ENCODE measurements around the gene PGLYRP4. TPM values are rescaled to one million over a fixed set of nuclear protein-coding genes. Genes with fewer than 3 reads are reported as not detected.

The PGLYRP4 gene
- total and polyA plus RNA-seq, 2 of the 4 experiments (the other 2 are of a cell fraction) = not detected

DNA sequence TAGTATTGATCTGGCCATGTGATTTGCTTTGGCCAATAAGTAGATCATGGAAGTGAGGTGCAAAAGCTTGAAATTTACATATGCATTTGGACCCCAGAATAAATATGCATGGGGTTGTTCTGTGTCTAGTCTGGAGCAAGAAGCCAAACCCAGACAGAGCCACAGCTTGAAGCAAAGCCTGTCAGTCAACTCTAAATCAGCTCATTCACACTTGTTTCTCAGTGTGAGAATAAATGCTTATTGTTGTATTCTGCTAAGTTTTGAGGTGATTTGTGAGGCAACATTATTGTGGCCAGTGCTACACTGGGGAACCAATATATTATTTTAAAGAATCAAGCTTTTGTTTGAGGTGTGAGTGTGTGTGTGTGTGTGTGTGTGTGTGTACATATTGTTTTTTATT is 23.7 kb downstream of the PGLYRP4 start:
- Histone ChIP-seq H2BK120ac (ENCODE audit: low read depth, low read length) (no peak overlapping the region), H2BK15ac (ENCODE audit: low read depth, low read length) (no peak overlapping the region), H3K18ac (ENCODE audit: low read depth, low read length) (no peak overlapping the region), H3K27ac (ENCODE audit: insufficient read depth, low read length) (no peak overlapping the region), H3K9ac (ENCODE audit: low read depth, low read length) (no peak overlapping the region), H3K4me3 (ENCODE audit: insufficient read depth, low read depth, low read length) (no peak overlapping the region), H3K4me1 (ENCODE audit: control insufficient read depth, insufficient read depth, low read length) (no peaks in the 10 kb centered on the region), H3K9me1 (ENCODE audit: insufficient read depth, low read length) (no peaks in the 10 kb centered on the region), H3K4ac (ENCODE audit: low read depth, low read length) (no peak overlapping the region), H3K9me3 (ENCODE audit: control insufficient read depth, insufficient read depth, low read length) (peaks cover 2% of the 10 kb centered on the region; the same call in 1 of the 2 replicates), H4K8ac (ENCODE audit: low read depth in 2 of 2, low read length in 2 of 2) (no peak overlapping the region), H3K56ac (ENCODE audit: extremely low read depth, insufficient read depth, low read length) (no peak overlapping the region), H3K23ac (ENCODE audit: low read depth, low read length) (no peak overlapping the region), H3K4me2 (ENCODE audit: low read depth, low read length) (no peak overlapping the region), H3K27me3 (ENCODE audit: control insufficient read depth, insufficient read depth, low read length) (no peaks in the 10 kb centered on the region), H4K20me1 (ENCODE audit: insufficient read depth, low read length) (no peaks in the 10 kb centered on the region), H3K14ac (replicated peaks; ENCODE audit: low read depth, low read length) (no peak overlapping the region), H3K36me3 (ENCODE audit: control insufficient read depth, insufficient read depth, low read length) (no peaks in the 10 kb centered on the region), H2AK5ac (ENCODE audit: low read depth, low read length) (no peak overlapping the region), H2AK9ac (replicated peaks; ENCODE audit: low read depth, low read length, poor library complexity) (no peak overlapping the region), H4K5ac (ENCODE audit: low read depth, low read length) (no peak overlapping the region), H4K91ac (ENCODE audit: insufficient read depth, low read depth, low read length) (no peak overlapping the region), H2BK20ac (ENCODE audit: low read depth, low read length) (no peak overlapping the region), H3K79me1 (ENCODE audit: low read depth in 1 of 2, low read length in 2 of 2) (no peaks in the 10 kb centered on the region), H2AFZ (replicated peaks; ENCODE audit: low read length, poor library complexity) (no peak overlapping the region), H2BK5ac (ENCODE audit: low read depth, low read length, poor library complexity, severe bottlenecking) (no peak overlapping the region)
- TF ChIP-seq, protein P1, sequence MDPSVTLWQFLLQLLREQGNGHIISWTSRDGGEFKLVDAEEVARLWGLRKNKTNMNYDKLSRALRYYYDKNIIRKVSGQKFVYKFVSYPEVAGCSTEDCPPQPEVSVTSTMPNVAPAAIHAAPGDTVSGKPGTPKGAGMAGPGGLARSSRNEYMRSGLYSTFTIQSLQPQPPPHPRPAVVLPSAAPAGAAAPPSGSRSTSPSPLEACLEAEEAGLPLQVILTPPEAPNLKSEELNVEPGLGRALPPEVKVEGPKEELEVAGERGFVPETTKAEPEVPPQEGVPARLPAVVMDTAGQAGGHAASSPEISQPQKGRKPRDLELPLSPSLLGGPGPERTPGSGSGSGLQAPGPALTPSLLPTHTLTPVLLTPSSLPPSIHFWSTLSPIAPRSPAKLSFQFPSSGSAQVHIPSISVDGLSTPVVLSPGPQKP (IDR thresholded peaks at IDR 0.05; ENCODE audit: borderline replicate concordance, low read depth, low read length) = no peak
- TF ChIP-seq SMC3 (IDR thresholded peaks at IDR 0.05; ENCODE audit: low read depth, low read length) = no peak
- no peak for TF ChIP-seq POLR2A (IDR thresholded peaks at IDR 0.05; ENCODE audit: low read depth, low read length)
- TF ChIP-seq RCOR1 (IDR thresholded peaks at IDR 0.05; ENCODE audit: insufficient replicate concordance, low read length) = no peak
- TF ChIP-seq BHLHE40 (IDR thresholded peaks at IDR 0.05; ENCODE audit: low read depth, low read length) = no peak
- TF ChIP-seq MAZ (IDR thresholded peaks at IDR 0.05; ENCODE audit: borderline replicate concordance, low read depth, low read length) = no peak
- TF ChIP-seq RAD21 (IDR thresholded peaks at IDR 0.05; ENCODE audit: low read length) = no peak
- TF ChIP-seq, protein P2, sequence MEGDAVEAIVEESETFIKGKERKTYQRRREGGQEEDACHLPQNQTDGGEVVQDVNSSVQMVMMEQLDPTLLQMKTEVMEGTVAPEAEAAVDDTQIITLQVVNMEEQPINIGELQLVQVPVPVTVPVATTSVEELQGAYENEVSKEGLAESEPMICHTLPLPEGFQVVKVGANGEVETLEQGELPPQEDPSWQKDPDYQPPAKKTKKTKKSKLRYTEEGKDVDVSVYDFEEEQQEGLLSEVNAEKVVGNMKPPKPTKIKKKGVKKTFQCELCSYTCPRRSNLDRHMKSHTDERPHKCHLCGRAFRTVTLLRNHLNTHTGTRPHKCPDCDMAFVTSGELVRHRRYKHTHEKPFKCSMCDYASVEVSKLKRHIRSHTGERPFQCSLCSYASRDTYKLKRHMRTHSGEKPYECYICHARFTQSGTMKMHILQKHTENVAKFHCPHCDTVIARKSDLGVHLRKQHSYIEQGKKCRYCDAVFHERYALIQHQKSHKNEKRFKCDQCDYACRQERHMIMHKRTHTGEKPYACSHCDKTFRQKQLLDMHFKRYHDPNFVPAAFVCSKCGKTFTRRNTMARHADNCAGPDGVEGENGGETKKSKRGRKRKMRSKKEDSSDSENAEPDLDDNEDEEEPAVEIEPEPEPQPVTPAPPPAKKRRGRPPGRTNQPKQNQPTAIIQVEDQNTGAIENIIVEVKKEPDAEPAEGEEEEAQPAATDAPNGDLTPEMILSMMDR (conservative IDR thresholded peaks at IDR 0.05; ENCODE audit: low read depth, low read length) = no peak
- no peak for TF ChIP-seq CHD1 (IDR thresholded peaks at IDR 0.05; ENCODE audit: low read depth, low read length)
- no peak for TF ChIP-seq MAFK (IDR thresholded peaks at IDR 0.05; ENCODE audit: low read depth, low read length)
- no peak for TF ChIP-seq RFX5 (IDR thresholded peaks at IDR 0.05; ENCODE audit: low read depth, low read length)
- no peak for TF ChIP-seq NFE2L2 (IDR thresholded peaks at IDR 0.05; ENCODE audit: low read depth, low read length)
- TF ChIP-seq MXI1 (IDR thresholded peaks at IDR 0.05; ENCODE audit: borderline replicate concordance, low read depth, low read length) = no peak
- TF ChIP-seq, protein P3, sequence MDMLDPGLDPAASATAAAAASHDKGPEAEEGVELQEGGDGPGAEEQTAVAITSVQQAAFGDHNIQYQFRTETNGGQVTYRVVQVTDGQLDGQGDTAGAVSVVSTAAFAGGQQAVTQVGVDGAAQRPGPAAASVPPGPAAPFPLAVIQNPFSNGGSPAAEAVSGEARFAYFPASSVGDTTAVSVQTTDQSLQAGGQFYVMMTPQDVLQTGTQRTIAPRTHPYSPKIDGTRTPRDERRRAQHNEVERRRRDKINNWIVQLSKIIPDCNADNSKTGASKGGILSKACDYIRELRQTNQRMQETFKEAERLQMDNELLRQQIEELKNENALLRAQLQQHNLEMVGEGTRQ (IDR thresholded peaks at IDR 0.05; ENCODE audit: low read depth, low read length) = no peak
- no peak for TF ChIP-seq FOS (IDR thresholded peaks at IDR 0.05; ENCODE audit: low read depth, low read length)
- TF ChIP-seq CEBPB (IDR thresholded peaks at IDR 0.05; ENCODE audit: low read depth, low read length) = no peak
- ChIA-PET CTCF (no interaction called here), POLR2A (ENCODE audit: unreplicated experiment) (no interaction called here)
- intact Hi-C loops (cut with micrococcal nuclease) = no loop called here
- BruUV-seq (replicated peaks) = no TSS peak
- ATAC-seq (ENCODE audit: low read depth) (no peak), DNase-seq (no peak)
- in situ Hi-C loops (cut with MboI; ENCODE audit: low sequenced_read_pairs) = no loop called here
- dilution Hi-C loops (cut with HindIII; ENCODE audit: low sequenced_read_pairs, unreplicated experiment) = no loop called here
